H1 (cell line): Measurements from ENCODE around the gene PNCK. TPM values are rescaled to one million over a fixed set of nuclear protein-coding genes. Genes with fewer than 3 reads are reported as not detected.

ENCODE experiments used
- CTCF ChIA-PET: fragments of 300-600 bp; sonication (Branson Sonifier 250); formaldehyde crosslinking; loops from one replicate; lab custom pipeline; 2021; ENCODE audit not compliant: partially characterized antibody; lab: Charles Lee
- POLR2A ChIA-PET: fragments of 300-600 bp; sonication (Branson Sonifier 250); formaldehyde crosslinking; loops from one replicate; lab custom pipeline; 2021; ENCODE audit warnings: inconsistent platforms; ENCODE audit not compliant: partially characterized antibody; lab: Charles Lee
- DNase-seq, 2 experiments: peaks; one replicate each; pipeline versions ENCODE4 v3.0.0 to v3.0.0-alpha.2; 2010 to 2022; ENCODE audit warnings: low spot score in 2 of 2, low read depth in 1 of 2, mixed read lengths in 1 of 2
- FAIRE-seq: peaks from 2 replicates; lab custom pipeline; 2011; peaks lifted over from hg19 to GRCh38; lab: Jason Lieb, UNC
- H2AFZ ChIP-seq: 2 replicates; pipeline ENCODE4 v1.8.1; 2012; ENCODE audit warnings: low read length, inconsistent platforms
- H2AK5ac ChIP-seq: 2 replicates; pipeline ENCODE4 v1.6.1; 2013; ENCODE audit warnings: low read depth, low read length
- H2BK120ac ChIP-seq: replicated peaks from 2 replicates; pipeline ENCODE3; 2013; ENCODE audit warnings: low read depth, low read length, inconsistent platforms
- H2BK12ac ChIP-seq: 2 replicates; pipeline ENCODE4 v1.6.1; 2013; ENCODE audit warnings: low read depth, low read length
- H2BK15ac ChIP-seq: 2 replicates; pipeline ENCODE4 v1.6.1; 2013; ENCODE audit warnings: low read length
- H2BK20ac ChIP-seq: 2 replicates; pipeline ENCODE4 v1.6.1; 2013; ENCODE audit warnings: low read length
- H2BK5ac ChIP-seq: 2 replicates; pipeline ENCODE4 v1.6.1; 2013; ENCODE audit warnings: low read depth, low read length
- H3K14ac ChIP-seq: 2 replicates; pipeline ENCODE4 v1.6.1; 2013; ENCODE audit warnings: inconsistent platforms; ENCODE audit not compliant: insufficient read length
- H3K18ac ChIP-seq: 2 replicates; pipeline ENCODE4 v1.6.1; 2013; ENCODE audit warnings: low read length; ENCODE audit errors: extremely low read depth
- H3K23ac ChIP-seq: 2 replicates; pipeline ENCODE4 v1.6.1; 2013; ENCODE audit warnings: inconsistent platforms; ENCODE audit not compliant: insufficient read length
- H3K23me2 ChIP-seq: 2 replicates; pipeline ENCODE4 v1.6.1; 2013; ENCODE audit warnings: low read depth, low read length
- H3K27ac ChIP-seq: 2 replicates; pipeline ENCODE4 v1.6.1; 2011; ENCODE audit warnings: low read depth, low read length, inconsistent platforms
- H3K27me3 ChIP-seq, 4 experiments: replicated peaks in 1 of 4; 1 replicate in 1 of 4; 2 replicates in 3 of 4; pipeline versions ENCODE4 v1.6.1 to v1.8.1; 2011 to 2013; ENCODE audit warnings: low read length in 3 of 4, mild to moderate bottlenecking in 3 of 4, inconsistent platforms in 2 of 4, mixed read lengths in 2 of 4, moderate library complexity in 1 of 4; ENCODE audit not compliant: control insufficient read depth in 3 of 4, insufficient read depth in 3 of 4; ENCODE audit errors: extremely low read depth in 1 of 4
- H3K36me3 ChIP-seq, 4 experiments: 2 replicates each; pipeline versions ENCODE4 v1.6.1 to v1.8.1; 2011 to 2013; ENCODE audit warnings: mild to moderate bottlenecking in 4 of 4, low read length in 3 of 4, moderate library complexity in 2 of 4, control low read depth in 1 of 4, inconsistent platforms in 1 of 4; ENCODE audit not compliant: insufficient read depth in 4 of 4, control insufficient read depth in 2 of 4
- H3K4ac ChIP-seq: replicated peaks from 2 replicates; pipeline ENCODE3; 2013; ENCODE audit warnings: low read length, low read depth, mixed read lengths, inconsistent platforms; ENCODE audit not compliant: insufficient read length
- H3K4me1 ChIP-seq, 4 experiments: replicated peaks in 1 of 4; 1 replicate in 1 of 4; 2 replicates in 3 of 4; pipeline versions ENCODE4 v1.6.1 to v1.8.1; 2011 to 2013; ENCODE audit warnings: low read length in 3 of 4, inconsistent platforms in 2 of 4, mixed read lengths in 1 of 4; ENCODE audit not compliant: insufficient read depth in 4 of 4, control insufficient read depth in 3 of 4
- H3K4me2 ChIP-seq, 2 experiments: 2 replicates each; pipeline versions ENCODE4 v1.6.1 to v1.8.1; 2011 to 2013; ENCODE audit warnings: low read depth in 2 of 2, low read length in 2 of 2, control low read depth in 1 of 2, inconsistent platforms in 1 of 2, mild to moderate bottlenecking in 1 of 2; ENCODE audit not compliant: insufficient read depth in 1 of 2
- H3K4me3 ChIP-seq, 4 experiments: fragments of 200-600, 300-600 bp in 1 of 4; sonication (generic), shearing (Covaris generic), sonication (Bioruptor Twin) in 1 of 4; 2 replicates each; pipeline versions ENCODE4 v1.5.1 to v1.8.1; 2011 to 2016; ENCODE audit warnings: low read length in 4 of 4, low read depth in 3 of 4, control low read depth in 2 of 4, inconsistent platforms in 2 of 4, mild to moderate bottlenecking in 2 of 4, mixed read lengths in 1 of 4, moderate library complexity in 1 of 4; ENCODE audit not compliant: insufficient read depth in 2 of 4; ENCODE audit errors: extremely low read depth in 1 of 4
- H3K56ac ChIP-seq: replicated peaks from 2 replicates; pipeline ENCODE3; 2013; ENCODE audit warnings: low read depth, mild to moderate bottlenecking, mixed read lengths, low read length, inconsistent platforms; ENCODE audit not compliant: insufficient read length
- H3K79me1 ChIP-seq: 2 replicates; pipeline ENCODE4 v1.6.1; 2013; ENCODE audit warnings: low read depth, low read length, control low read depth
- H3K79me2 ChIP-seq, 2 experiments: 2 replicates each; pipeline versions ENCODE4 v1.6.1 to v1.8.1; 2012 to 2013; ENCODE audit warnings: low read length in 2 of 2, mild to moderate bottlenecking in 2 of 2, inconsistent platforms in 1 of 2; ENCODE audit not compliant: insufficient read depth in 2 of 2, control insufficient read depth in 1 of 2
- H3K9ac ChIP-seq, 4 experiments: replicated peaks in 1 of 4; 1 replicate in 1 of 4; 2 replicates in 3 of 4; pipeline versions ENCODE4 v1.6.1 to v1.8.1; 2011 to 2013; ENCODE audit warnings: low read depth in 3 of 4, low read length in 3 of 4, control low read depth in 2 of 4, mild to moderate bottlenecking in 2 of 4, moderate library complexity in 2 of 4, inconsistent platforms in 1 of 4; ENCODE audit errors: extremely low read depth in 1 of 4
- H3K9me3 ChIP-seq, 2 experiments: 2 replicates each; pipeline versions ENCODE4 v1.6.1 to v1.8.1; 2012 to 2013; ENCODE audit warnings: mild to moderate bottlenecking in 2 of 2, moderate library complexity in 2 of 2, control low read depth in 1 of 2, inconsistent platforms in 1 of 2, low read depth in 1 of 2, low read length in 1 of 2, mixed read lengths in 1 of 2; ENCODE audit not compliant: insufficient read depth in 2 of 2
- H4K20me1 ChIP-seq, 2 experiments: replicated peaks in 1 of 2; 2 replicates each; pipeline versions ENCODE3 to v1.8.1; 2011 to 2013; ENCODE audit warnings: inconsistent platforms in 2 of 2, low read length in 2 of 2, mild to moderate bottlenecking in 1 of 2; ENCODE audit not compliant: insufficient read depth in 2 of 2, control insufficient read depth in 1 of 2
- H4K5ac ChIP-seq: 2 replicates; pipeline ENCODE4 v1.6.1; 2013; ENCODE audit warnings: low read length, low read depth, mixed read lengths, inconsistent platforms; ENCODE audit not compliant: insufficient read length
- H4K8ac ChIP-seq: 2 replicates; pipeline ENCODE4 v1.8.0; 2013; ENCODE audit warnings: mild to moderate bottlenecking, moderate library complexity, low read length, inconsistent platforms; ENCODE audit not compliant: insufficient read depth; ENCODE audit errors: extremely low read depth
- H4K91ac ChIP-seq: replicated peaks from 2 replicates; pipeline ENCODE3; 2013; ENCODE audit warnings: low read length, mixed read lengths, inconsistent platforms; ENCODE audit not compliant: insufficient read length
- SUZ12 ChIP-seq: fragments of 200-600 bp; sonication (generic); IDR thresholded peaks from 2 replicates; pipeline ENCODE4 v1.6.1; 2012; ENCODE audit warnings: mild to moderate bottlenecking, inconsistent platforms, low read length, moderate library complexity, mixed read lengths
- WGBS, 2 experiments: shearing (Covaris generic) in 1 of 2; methylation state at CpG; one replicate each; pipeline versions ENCODE4 v1.1.6 to v1.1.7; 2013 to 2015; ENCODE audit warnings: low lambda C conversion rate in 2 of 2, mixed read lengths in 2 of 2, inconsistent platforms in 1 of 2, low coverage in 1 of 2, missing lambda C conversion rate in 1 of 2; ENCODE audit not compliant: insufficient replicate concordance in 2 of 2, insufficient coverage in 1 of 2, insufficient read length in 1 of 2; ENCODE audit errors: extremely low coverage in 1 of 2, missing lambda C conversion rate in 1 of 2; 5-methylcytosine and 5-hydroxymethylcytosine counted together
- polyA plus RNA-seq, 7 experiments: library from polyadenylated mRNA; depleted of rRNA in 3 of 7; stranded (reverse) in 5 of 7; unstranded in 2 of 7; fragments of >200 nt in 5 of 7; fragments of 200-250 nt in 2 of 7; gene quantifications; 1 replicate in 5 of 7; 2 replicates in 1 of 7; 4 replicates in 1 of 7; pipeline versions ENCODE4 v1.2.1 to v1.2.3, GENCODE V29; 2011 to 2013; ENCODE audit warnings: missing spikeins in 2 of 7, mixed read lengths in 2 of 7
- total RNA-seq: library from RNA; stranded (reverse); fragmentation: NEBNext Ultra II Directional; extraction: Animal tissue kit (Norgen Biotek cat#: 25700); gene quantifications from 2 replicates; pipeline ENCODE4 v1.2.1, GENCODE V29; 2021
- TF ChIP-seq, protein P1 (sequence below), 3 experiments: IDR thresholded peaks; 1 replicate in 2 of 3; 2 replicates in 1 of 3; pipeline versions ENCODE4 v1.5.1 to v1.6.1; 2011; ENCODE audit warnings: low read length in 3 of 3, mild to moderate bottlenecking in 3 of 3, inconsistent platforms in 2 of 3, low read depth in 1 of 3, moderate library complexity in 1 of 3; ENCODE audit not compliant: insufficient read depth in 1 of 3; ENCODE audit errors: control extremely low read depth in 1 of 3

The PNCK gene
- total and polyA plus RNA-seq, 2 of the 8 experiments (the other 6 are each of a cell fraction or from before 2014, with no cell fraction given): 6.2 to 6.3 TPM

DNA sequence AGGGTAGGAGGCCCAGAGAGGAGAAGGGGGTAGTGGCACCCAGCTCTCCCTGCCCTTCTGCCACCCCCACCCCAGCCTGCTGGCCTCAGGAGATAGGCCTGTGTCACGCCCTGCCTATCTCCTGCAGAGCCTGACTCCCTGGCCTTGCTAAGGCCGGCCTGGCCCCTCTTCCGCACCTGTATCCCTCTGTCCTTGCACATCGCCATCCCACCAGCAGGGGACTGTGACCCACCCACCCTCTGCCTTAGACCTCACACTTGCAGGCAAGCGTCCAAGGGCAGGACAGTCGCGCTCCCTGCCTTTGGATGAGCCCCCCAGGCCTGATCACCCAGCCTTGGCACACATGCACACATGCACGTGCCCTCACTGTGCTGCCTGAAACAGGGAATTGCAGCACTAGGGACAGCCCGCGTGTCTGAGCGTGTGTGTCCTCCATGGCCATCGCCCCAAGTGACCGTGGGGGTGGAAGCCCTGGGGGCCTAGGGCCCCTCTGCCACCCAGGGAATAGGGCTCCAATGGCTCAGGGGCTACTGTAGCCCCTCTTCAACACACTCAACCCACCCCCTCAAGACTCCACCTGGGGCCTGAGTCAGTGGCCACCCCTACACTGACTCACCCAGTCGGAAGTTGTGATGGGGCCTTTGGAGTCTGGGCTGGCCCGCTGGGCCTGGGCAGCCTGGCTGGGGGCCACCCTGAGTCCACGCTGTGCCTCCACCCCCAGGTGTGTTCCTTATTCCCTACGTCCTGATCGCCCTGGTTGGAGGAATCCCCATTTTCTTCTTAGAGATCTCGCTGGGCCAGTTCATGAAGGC, 16.2 kb upstream of the PNCK start:
- no peak overlapping the region for H4K5ac ChIP-seq
- H3K36me3 ChIP-seq: peaks cover 0 to 39% (median 8%) of the 10 kb centered on the region in 4 experiments; a peak in 5 of 8 replicates
- no peak for TF ChIP-seq SUZ12
- TF ChIP-seq, protein P1, sequence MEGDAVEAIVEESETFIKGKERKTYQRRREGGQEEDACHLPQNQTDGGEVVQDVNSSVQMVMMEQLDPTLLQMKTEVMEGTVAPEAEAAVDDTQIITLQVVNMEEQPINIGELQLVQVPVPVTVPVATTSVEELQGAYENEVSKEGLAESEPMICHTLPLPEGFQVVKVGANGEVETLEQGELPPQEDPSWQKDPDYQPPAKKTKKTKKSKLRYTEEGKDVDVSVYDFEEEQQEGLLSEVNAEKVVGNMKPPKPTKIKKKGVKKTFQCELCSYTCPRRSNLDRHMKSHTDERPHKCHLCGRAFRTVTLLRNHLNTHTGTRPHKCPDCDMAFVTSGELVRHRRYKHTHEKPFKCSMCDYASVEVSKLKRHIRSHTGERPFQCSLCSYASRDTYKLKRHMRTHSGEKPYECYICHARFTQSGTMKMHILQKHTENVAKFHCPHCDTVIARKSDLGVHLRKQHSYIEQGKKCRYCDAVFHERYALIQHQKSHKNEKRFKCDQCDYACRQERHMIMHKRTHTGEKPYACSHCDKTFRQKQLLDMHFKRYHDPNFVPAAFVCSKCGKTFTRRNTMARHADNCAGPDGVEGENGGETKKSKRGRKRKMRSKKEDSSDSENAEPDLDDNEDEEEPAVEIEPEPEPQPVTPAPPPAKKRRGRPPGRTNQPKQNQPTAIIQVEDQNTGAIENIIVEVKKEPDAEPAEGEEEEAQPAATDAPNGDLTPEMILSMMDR (IDR thresholded peaks at IDR 0.05; ENCODE audit: control extremely low read depth in 1 of 3, insufficient read depth in 1 of 3, low read depth in 1 of 3, low read length in 3 of 3): peak in 1 of 3 experiments; percentile 46; a peak in 1 of 4 replicates
- no peak overlapping the region for H3K23ac ChIP-seq
- H3K27ac ChIP-seq: no peak overlapping the region
- no peak overlapping the region for H4K8ac ChIP-seq
- H2AK5ac ChIP-seq: no peak overlapping the region
- no peak overlapping the region for H2AFZ ChIP-seq
- no peak overlapping the region for H3K14ac ChIP-seq
- H2BK15ac ChIP-seq: no peak overlapping the region
- peaks cover 2 to 4% of the 10 kb centered on the region in 2 experiments for H4K20me1 ChIP-seq
- peaks cover 0 to 13% of the 10 kb centered on the region in 2 experiments; a peak in 3 of 4 replicates for H3K79me2 ChIP-seq
- H3K56ac ChIP-seq: no peak overlapping the region
- H2BK5ac ChIP-seq: no peak overlapping the region
- peak overlapping the region; percentile 69 to 83 for H3K4me2 ChIP-seq
- POLR2A ChIA-PET: no interaction called here
- H3K4me1 ChIP-seq: peaks cover 0 to 27% (median 11%) of the 10 kb centered on the region in 4 experiments; a peak in 6 of 7 replicates
- H3K18ac ChIP-seq: no peak overlapping the region; the same call in 1 of the 2 replicates
- H3K9ac ChIP-seq: no peak overlapping the region
- no peak overlapping the region for H4K91ac ChIP-seq
- 75% methylated on average over 13 of the region's 19 CpGs; no CpG with 5 or more reads in 1 of the 2 experiments for WGBS, 2 experiments
- DNase-seq (no peak), FAIRE-seq (no peak)
- no peak overlapping the region for H2BK20ac ChIP-seq
- H3K4me3 ChIP-seq: peak overlapping the region; percentile 24 to 58 (median 40)
- no peak overlapping the region for H3K4ac ChIP-seq
- no peaks in the 10 kb centered on the region; the same call in 1 of the 2 replicates for H3K79me1 ChIP-seq
- no peaks in the 10 kb centered on the region for H3K23me2 ChIP-seq
- H2BK120ac ChIP-seq: no peak overlapping the region
- H3K9me3 ChIP-seq: no peaks in the 10 kb centered on the region
- H2BK12ac ChIP-seq: no peak overlapping the region
- CTCF ChIA-PET: interaction anchor here (0.7 kb wide), 1 partner anchor 16 kb away, joined by 3 read pairs; no protein-coding TSS in a partner anchor
- H3K27me3 ChIP-seq: no peaks in the 10 kb centered on the region
